T-cell (primary cell): ENCODE measurements around the gene TIMP2. TPM values are rescaled to one million over a fixed set of nuclear protein-coding genes. Genes with fewer than 3 reads are reported as not detected.

Source experiments
- ATAC-seq, 4 experiments: fragments of 200-7000 bp in 3 of 4; fragments of 150-1000 bp in 1 of 4; cut with Tn5 transposase; replicated peaks in 1 of 4; 1 replicate in 3 of 4; 2 replicates in 1 of 4; pipeline ENCODE4 v1.10.0; 2021; ENCODE audit warnings: moderate library complexity in 3 of 4, mild to moderate bottlenecking in 2 of 4, moderate number of reproducible peaks in 1 of 4
- CTCF ChIA-PET, 2 donors: fragments of 300-600 bp; sonication (Branson Sonifier 250); formaldehyde crosslinking; loops; one replicate each; lab custom pipeline; 2022; ENCODE audit warnings: antibody characterized with exemption in 2 of 2; lab: Charles Lee
- POLR2A ChIA-PET, 2 donors: fragments of 300-600 bp; sonication (Branson Sonifier 250); formaldehyde crosslinking; loops; one replicate each; lab custom pipeline; 2022; ENCODE audit warnings: antibody characterized with exemption in 2 of 2; lab: Charles Lee
- DNase-seq, 35 experiments: peaks; one replicate each; pipeline versions ENCODE4 v3.0.0 to v3.0.0-alpha.2; 2013 to 2023
- H3K27ac ChIP-seq: one replicate; pipeline ENCODE4 v1.5.1; 2013; ENCODE audit warnings: low read length
- H3K27me3 ChIP-seq, 2 experiments: replicated peaks in 1 of 2; 1 replicate in 1 of 2; 2 replicates in 1 of 2; pipeline versions ENCODE4 v1.6.1 to v1.7.0; 2013; ENCODE audit warnings: low read length in 1 of 2, mixed read lengths in 1 of 2; ENCODE audit not compliant: control insufficient read depth in 2 of 2, insufficient read depth in 2 of 2; ENCODE audit errors: extremely low read depth in 1 of 2
- H3K36me3 ChIP-seq, 2 donors: 1 replicate in 1 of 2; 2 replicates in 1 of 2; pipeline versions ENCODE4 v1.6.1 to v1.7.0; 2013; ENCODE audit warnings: low read length in 1 of 2; ENCODE audit not compliant: control insufficient read depth in 2 of 2, insufficient read depth in 1 of 2; ENCODE audit errors: extremely low read depth in 1 of 2
- H3K4me1 ChIP-seq, 2 experiments: 1 replicate in 1 of 2; 2 replicates in 1 of 2; pipeline versions ENCODE4 v1.6.1 to v1.7.0; 2013; ENCODE audit warnings: low read length in 2 of 2, mixed read lengths in 1 of 2; ENCODE audit not compliant: insufficient read depth in 2 of 2, control insufficient read depth in 1 of 2; ENCODE audit errors: extremely low read depth in 1 of 2
- H3K4me3 ChIP-seq, 2 donors: 1 replicate in 1 of 2; 2 replicates in 1 of 2; pipeline versions ENCODE4 v1.5.1 to v1.7.0; 2013; ENCODE audit warnings: mild to moderate bottlenecking in 2 of 2, low read length in 1 of 2, moderate library complexity in 1 of 2; ENCODE audit not compliant: control insufficient read depth in 1 of 2; ENCODE audit errors: extremely low read depth in 1 of 2
- H3K9me3 ChIP-seq: 2 replicates; pipeline ENCODE4 v1.7.0; 2013
- H3K27ac Mint-ChIP-seq, 2 donors: one replicate each; pipeline ENCODE4 v1.8.0; 2020 to 2021; ENCODE audit warnings: mild to moderate bottlenecking in 2 of 2, mixed read lengths in 2 of 2
- H3K27me3 Mint-ChIP-seq, 2 donors: one replicate each; pipeline ENCODE4 v1.8.0; 2021 to 2022; ENCODE audit warnings: mixed read lengths in 2 of 2
- H3K36me3 Mint-ChIP-seq: one replicate; pipeline ENCODE4 v1.8.0; 2021; ENCODE audit warnings: mixed read lengths
- H3K4me1 Mint-ChIP-seq, 3 donors: one replicate each; pipeline ENCODE4 v1.8.0; 2020 to 2022; ENCODE audit warnings: mixed read lengths in 3 of 3, mild to moderate bottlenecking in 1 of 3
- H3K4me3 Mint-ChIP-seq, 3 donors: one replicate each; pipeline ENCODE4 v1.8.0; 2020 to 2022; ENCODE audit warnings: mild to moderate bottlenecking in 3 of 3, mixed read lengths in 3 of 3, moderate library complexity in 3 of 3
- H3K9me3 Mint-ChIP-seq, 3 donors: one replicate each; pipeline ENCODE4 v1.8.0; 2020 to 2022; ENCODE audit warnings: mixed read lengths in 3 of 3
- WGBS: methylation state at CpG from one replicate; pipeline ENCODE4 v1.1.5; 2013; ENCODE audit warnings: missing lambda C conversion rate; ENCODE audit not compliant: insufficient coverage; 5-methylcytosine and 5-hydroxymethylcytosine counted together
- total RNA-seq, 35 experiments: library from RNA in 6 of 35; stranded (reverse) in 6 of 35; fragments of 120-200 nt in 1 of 35; gene quantifications; one replicate each; pipeline versions ENCODE4 v1.2.1 to v1.2.4 and lab custom pipeline; 2013 to 2026

The TIMP2 gene
- total RNA-seq, 5 donors from 2014 or later (not counting 1 experiment from before 2014, with no cell fraction given), result 5.1 to 6.7 (median 6.5) TPM

- CTCF ChIA-PET, result interaction anchor here in 1 of 2 donors (0.6 kb wide), 1 partner anchor 18 kb away, joined by 11 read pairs; no protein-coding TSS in a partner anchor
- no peak overlapping the region for H3K4me3 ChIP-seq
- DNase-seq, result no peak
- no peaks in the 10 kb centered on the region for H3K9me3 Mint-ChIP-seq
- H3K27me3 ChIP-seq, result peaks cover 0 to 13% of the 10 kb centered on the region in 2 experiments
- POLR2A ChIA-PET, result no interaction called here
- 93% methylated on average over 22 of the region's 25 CpGs for WGBS
- H3K4me1 Mint-ChIP-seq, result no peaks in the 10 kb centered on the region
- no peak overlapping the region for H3K27ac ChIP-seq
- H3K4me1 ChIP-seq, result no peaks in the 10 kb centered on the region
- no peaks in the 10 kb centered on the region for H3K36me3 ChIP-seq
- no peak overlapping the region for H3K4me3 Mint-ChIP-seq
- H3K27ac Mint-ChIP-seq, result no peak overlapping the region
- H3K9me3 ChIP-seq, result no peaks in the 10 kb centered on the region
- no peak for ATAC-seq
- H3K36me3 Mint-ChIP-seq, result no peaks in the 10 kb centered on the region
- H3K27me3 Mint-ChIP-seq, result no peaks in the 10 kb centered on the region
These were observed 69.5 kb downstream of the TIMP2 start for GRCh38 chr17:78855561-78856165.

DNA sequence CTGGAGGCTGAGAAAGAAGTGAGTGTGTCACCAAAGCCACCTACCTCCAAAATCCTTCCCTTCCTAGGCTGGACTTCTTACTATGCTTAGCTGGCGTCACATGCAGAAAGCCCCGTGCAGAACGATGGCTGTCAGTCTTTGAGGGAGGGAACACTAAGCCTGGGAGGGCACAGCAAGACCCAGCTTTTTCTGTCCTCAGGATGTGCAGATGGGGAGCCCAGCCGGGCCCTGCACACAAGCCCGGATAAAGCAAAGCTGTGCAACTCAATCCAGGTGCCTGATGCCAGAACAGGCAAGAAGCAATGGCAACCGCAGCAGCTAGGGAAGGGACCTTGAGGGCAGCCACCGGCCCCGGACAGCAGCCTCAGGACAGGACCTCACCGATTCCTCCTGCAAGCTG, 70.7 kb downstream of the TIMP2 start:
- Mint-ChIP-seq H3K27ac (no peak overlapping the region), H3K4me3 (no peak overlapping the region), H3K36me3 (no peaks in the 10 kb centered on the region), H3K4me1 (no peaks in the 10 kb centered on the region), H3K27me3 (no peaks in the 10 kb centered on the region), H3K9me3 (no peaks in the 10 kb centered on the region)
- Histone ChIP-seq H3K4me3 (no peak overlapping the region), H3K36me3 (no peaks in the 10 kb centered on the region), H3K4me1 (no peaks in the 10 kb centered on the region), H3K27ac (no peak overlapping the region), H3K27me3 (peaks cover 0 to 13% of the 10 kb centered on the region in 2 experiments), H3K9me3 (no peaks in the 10 kb centered on the region)
- 81% methylated on average over 4 of the region's 9 CpGs for WGBS
- CTCF ChIA-PET, result interaction anchor here in 1 of 2 donors (0.6 kb wide), 1 partner anchor 11 kb away, joined by 10 read pairs; no protein-coding TSS in a partner anchor
- POLR2A ChIA-PET, result no interaction called here
- ATAC-seq, result no peak
- no peak for DNase-seq

GRCh38 chr17:78853926-78854394, 71.2 kb downstream of the TIMP2 start:
- H3K4me3 Mint-ChIP-seq, result no peak overlapping the region
- DNase-seq (no peak), ATAC-seq (no peak)
- no CpG with 5 or more reads among the region's 11 CpGs for WGBS
- H3K9me3 ChIP-seq, result no peaks in the 10 kb centered on the region
- ChIA-PET CTCF (no interaction called here), POLR2A (no interaction called here)
- H3K27me3 Mint-ChIP-seq, result no peaks in the 10 kb centered on the region
- H3K27ac ChIP-seq, result no peak overlapping the region
- H3K27me3 ChIP-seq, result peaks cover 0 to 13% of the 10 kb centered on the region in 2 experiments
- no peaks in the 10 kb centered on the region for H3K4me1 Mint-ChIP-seq
- no peak overlapping the region for H3K4me3 ChIP-seq
- no peaks in the 10 kb centered on the region for H3K36me3 ChIP-seq
- H3K4me1 ChIP-seq, result no peaks in the 10 kb centered on the region
- H3K9me3 Mint-ChIP-seq, result no peaks in the 10 kb centered on the region
- H3K27ac Mint-ChIP-seq, result no peak overlapping the region
- H3K36me3 Mint-ChIP-seq, result no peaks in the 10 kb centered on the region

DNA sequence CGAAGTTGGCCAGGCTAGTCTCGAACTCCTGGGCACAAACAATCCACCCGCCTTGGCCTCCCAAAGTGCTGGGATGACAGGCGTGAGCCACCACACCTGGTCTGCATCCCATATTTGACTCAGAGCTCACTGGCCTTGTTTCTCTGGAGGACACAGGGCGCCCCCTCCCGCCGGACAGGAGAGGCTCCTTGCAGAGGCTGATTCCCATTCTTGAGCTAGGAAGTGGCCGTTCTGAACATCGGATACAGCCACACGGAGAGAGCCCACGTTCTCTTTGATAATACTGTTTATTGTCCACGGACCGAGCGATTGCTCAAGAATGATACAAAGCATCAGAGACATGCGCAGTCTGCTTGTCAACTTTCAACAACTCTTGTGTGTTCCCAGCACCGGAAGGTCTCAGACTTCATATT, 72.5 kb downstream of the TIMP2 start:
- no peaks in the 10 kb centered on the region for H3K4me1 ChIP-seq
- H3K36me3 ChIP-seq, result no peaks in the 10 kb centered on the region
- ATAC-seq (no peak), DNase-seq (no peak)
- peaks cover 0 to 13% of the 10 kb centered on the region in 2 experiments for H3K27me3 ChIP-seq
- H3K4me1 Mint-ChIP-seq, result no peaks in the 10 kb centered on the region
- ChIA-PET POLR2A (interaction anchor here in 1 of 2 donors (0.7 kb wide), 1 partner anchor 48 kb away, joined by 7 read pairs; no protein-coding TSS in a partner anchor), CTCF (no interaction called here)
- no peaks in the 10 kb centered on the region for H3K27me3 Mint-ChIP-seq
- 91% methylated on average over 16 of the region's 16 CpGs for WGBS
- no peaks in the 10 kb centered on the region for H3K9me3 ChIP-seq
- no peaks in the 10 kb centered on the region for H3K9me3 Mint-ChIP-seq
- H3K27ac Mint-ChIP-seq, result no peak overlapping the region
- H3K27ac ChIP-seq, result no peak overlapping the region
- H3K36me3 Mint-ChIP-seq, result no peaks in the 10 kb centered on the region
- H3K4me3 Mint-ChIP-seq, result no peak overlapping the region
- H3K4me3 ChIP-seq, result no peak overlapping the region

DNA sequence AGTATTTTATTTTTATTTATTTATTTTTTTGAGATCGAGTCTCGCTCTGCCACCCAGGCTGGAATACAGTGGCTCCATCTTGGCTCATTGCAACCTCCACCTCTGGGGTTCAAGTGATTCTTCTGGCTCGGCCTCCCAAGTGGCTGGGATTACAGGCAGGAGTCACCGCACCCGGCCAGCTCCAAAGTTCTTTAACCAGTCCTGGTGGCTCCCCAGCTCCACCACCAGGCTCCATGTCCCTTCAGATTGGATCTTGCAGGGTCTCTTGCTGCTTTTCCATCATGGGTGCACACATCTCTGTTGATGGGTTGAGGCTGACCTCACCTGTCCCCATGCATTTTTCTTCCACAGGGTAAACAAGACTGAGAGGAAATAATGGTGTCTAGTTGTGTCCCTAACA, 76.2 kb downstream of the TIMP2 start:
- ChIA-PET CTCF (no interaction called here), POLR2A (no interaction called here)
- peaks cover 0 to 4% (median 2%) of the 10 kb centered on the region in 3 donors for H3K4me1 Mint-ChIP-seq
- DNase-seq, result no peak
- H3K9me3 ChIP-seq, result no peaks in the 10 kb centered on the region
- H3K4me1 ChIP-seq, result no peaks in the 10 kb centered on the region
- H3K36me3 Mint-ChIP-seq, result no peaks in the 10 kb centered on the region
- H3K36me3 ChIP-seq, result no peaks in the 10 kb centered on the region
- H3K27ac ChIP-seq, result no peak overlapping the region
- WGBS, result 100% methylated on average over 2 of the region's 5 CpGs
- H3K4me3 ChIP-seq, result no peak overlapping the region
- no peak overlapping the region for H3K27ac Mint-ChIP-seq
- no peak overlapping the region for H3K4me3 Mint-ChIP-seq
- no peaks in the 10 kb centered on the region for H3K9me3 Mint-ChIP-seq
- no peaks in the 10 kb centered on the region for H3K27me3 ChIP-seq
- H3K27me3 Mint-ChIP-seq, result no peaks in the 10 kb centered on the region
- no peak for ATAC-seq

DNA sequence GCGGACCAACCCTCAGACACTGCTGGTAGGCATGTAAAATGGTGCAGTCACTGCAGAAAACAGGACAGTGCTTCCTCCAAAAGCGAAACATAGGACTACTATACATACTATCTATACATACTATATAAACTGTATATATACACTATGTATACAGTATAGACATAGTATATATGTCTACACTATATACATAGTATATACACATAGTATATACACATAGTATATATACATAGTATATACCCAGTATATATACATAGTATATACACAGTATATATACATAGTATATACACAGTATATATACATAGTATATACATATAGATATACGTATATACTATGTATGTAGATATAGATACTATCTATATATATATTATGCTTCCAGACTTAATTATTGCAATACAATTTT, 78.1 kb downstream of the TIMP2 start:
- Histone ChIP-seq H3K36me3 (no peaks in the 10 kb centered on the region), H3K4me3 (no peak overlapping the region), H3K4me1 (peaks cover 0 to 9% of the 10 kb centered on the region in 2 experiments), H3K27ac (no peak overlapping the region), H3K27me3 (no peaks in the 10 kb centered on the region), H3K9me3 (no peaks in the 10 kb centered on the region)
- Mint-ChIP-seq H3K27ac (no peak overlapping the region), H3K4me3 (no peak overlapping the region), H3K36me3 (no peaks in the 10 kb centered on the region), H3K9me3 (no peaks in the 10 kb centered on the region), H3K27me3 (no peaks in the 10 kb centered on the region), H3K4me1 (peaks cover 0 to 10% (median 9%) of the 10 kb centered on the region in 3 donors)
- ChIA-PET POLR2A (no interaction called here), CTCF (no interaction called here)
- ATAC-seq, result no peak
- WGBS, result no CpG with 5 or more reads among the region's 3 CpGs
- DNase-seq, result no peak
